ACC112 (cell line): ENCODE results near the gene RELN.
A peak's percentile ranks its signal among the peaks of the same experiment; 100 is the strongest.

Experiments used
- H2AFZ ChIP-seq: fragments of 200-600 bp; sonication (generic); one replicate; pipeline ENCODE4 v1.6.0; 2017; ENCODE audit warnings: antibody characterized with exemption, low read length; ENCODE audit not compliant: unreplicated experiment
- H3K27ac ChIP-seq: fragments of 200-600 bp; sonication (generic); 2 replicates; pipeline ENCODE4 v1.5.1; 2014; ENCODE audit warnings: low read depth, mild to moderate bottlenecking, antibody characterized with exemption, low read length, moderate library complexity
- H3K27me3 ChIP-seq: fragments of 200-600 bp; sonication (generic); 2 replicates; pipeline ENCODE4 v1.6.1; 2014; ENCODE audit warnings: mild to moderate bottlenecking, antibody characterized with exemption, low read length, moderate library complexity, mixed read lengths; ENCODE audit not compliant: insufficient read depth
- H3K36me3 ChIP-seq: fragments of 200-600 bp; sonication (generic); 2 replicates; pipeline ENCODE4 v1.6.1; 2016; ENCODE audit warnings: mild to moderate bottlenecking, antibody characterized with exemption, low read length, moderate library complexity, mixed read lengths; ENCODE audit not compliant: insufficient read depth
- H3K4me1 ChIP-seq: fragments of 200-600 bp; sonication (generic); one replicate; pipeline ENCODE4 v1.6.1; 2016; ENCODE audit warnings: low read length, mixed read lengths; ENCODE audit not compliant: insufficient read depth, unreplicated experiment, control insufficient read depth
- H3K4me3 ChIP-seq: fragments of 200-600 bp; sonication (generic); 2 replicates; pipeline ENCODE4 v1.5.1; 2014; ENCODE audit warnings: mild to moderate bottlenecking, low read depth, low read length
- H3K79me2 ChIP-seq: fragments of 200-600 bp; sonication (generic); one replicate; pipeline ENCODE4 v1.6.0; 2016; ENCODE audit warnings: low read length; ENCODE audit not compliant: control insufficient read depth, unreplicated experiment, insufficient read depth

RELN gene

DNA sequence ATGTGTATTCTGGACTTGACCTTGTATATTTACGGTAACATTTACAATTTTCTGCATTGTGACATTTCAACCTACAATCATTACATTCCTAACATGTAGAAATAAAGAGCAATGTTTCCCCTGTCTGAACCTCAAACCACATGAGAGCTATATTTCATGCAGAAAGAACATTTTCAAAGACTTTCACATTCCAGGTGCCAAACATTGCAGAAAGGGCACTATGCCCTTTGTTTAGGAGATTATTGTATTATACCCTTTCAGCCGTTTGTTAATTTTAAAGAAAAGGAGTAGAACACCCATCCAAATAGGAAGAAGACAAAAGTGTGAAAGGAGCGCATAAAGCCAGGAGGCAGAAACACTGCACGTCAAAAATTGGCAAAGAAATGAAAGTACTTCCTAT is 260.4 kb downstream of the RELN start:
- Histone ChIP-seq H3K27me3 (no peaks in the 10 kb centered on the region), H3K4me3 (no peak overlapping the region; the same call in 1 of the 2 replicates), H2AFZ (peak overlapping the region; percentile 8), H3K27ac (no peak overlapping the region), H3K4me1 (peaks cover 1% of the 10 kb centered on the region), H3K79me2 (no peaks in the 10 kb centered on the region), H3K36me3 (no peaks in the 10 kb centered on the region)

- Histone ChIP-seq H3K79me2 (no peaks in the 10 kb centered on the region), H2AFZ (no peak overlapping the region)
Observed at GRCh38 chr7:103727982-103728610, 261.4 kb downstream of the RELN start.

GRCh38 chr7:103719070-103719469 is 270.4 kb downstream of the RELN start:
- no peaks in the 10 kb centered on the region for H3K27me3 ChIP-seq
- no peak overlapping the region for H3K4me3 ChIP-seq
- peaks cover 20% of the 10 kb centered on the region for H3K4me1 ChIP-seq
- peak overlapping the region; percentile 49 for H3K27ac ChIP-seq
- H2AFZ ChIP-seq, result peak overlapping the region; percentile 72
- no peaks in the 10 kb centered on the region for H3K36me3 ChIP-seq
- no peaks in the 10 kb centered on the region for H3K79me2 ChIP-seq

More at GRCh38 chr7:103727982-103728610, 261.4 kb downstream of the RELN start:
- H3K36me3 ChIP-seq, result no peaks in the 10 kb centered on the region
- no peak overlapping the region for H3K4me3 ChIP-seq
- no peaks in the 10 kb centered on the region for H3K4me1 ChIP-seq
- H3K27me3 ChIP-seq, result no peaks in the 10 kb centered on the region
- H3K27ac ChIP-seq, result no peak overlapping the region

DNA sequence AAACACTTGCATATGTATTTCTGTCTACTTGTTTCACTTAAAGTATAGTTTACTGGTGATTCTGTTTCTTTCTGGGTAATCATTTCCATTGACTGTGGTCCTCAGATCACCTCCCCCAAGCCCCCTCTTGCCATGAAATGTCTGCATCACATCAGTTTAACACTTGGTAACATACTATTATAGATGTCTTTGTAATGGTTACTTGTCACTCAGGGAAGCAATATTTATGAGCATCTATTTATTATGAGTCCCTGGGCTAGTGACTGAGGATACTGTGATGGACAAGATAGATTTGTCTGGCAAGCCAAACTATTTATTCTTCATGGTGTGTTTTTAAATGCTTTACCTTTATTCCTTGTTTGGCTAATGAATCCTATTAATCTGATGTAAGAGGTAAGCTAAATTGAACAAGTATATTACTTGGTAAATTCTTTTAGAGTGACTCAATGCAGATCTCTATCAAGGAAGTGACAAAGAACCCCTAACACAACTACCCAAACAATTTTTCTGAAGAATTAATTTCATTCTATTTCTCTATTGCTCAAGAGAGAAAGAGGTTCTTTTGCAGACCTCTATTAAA is 270.9 kb downstream of the RELN start:
- H3K36me3 ChIP-seq, result no peaks in the 10 kb centered on the region
- H3K27ac ChIP-seq, result peak overlapping the region; percentile 29
- H2AFZ ChIP-seq, result no peak overlapping the region
- no peaks in the 10 kb centered on the region for H3K27me3 ChIP-seq
- no peaks in the 10 kb centered on the region for H3K79me2 ChIP-seq
- no peak overlapping the region for H3K4me3 ChIP-seq
- H3K4me1 ChIP-seq, result peaks cover 23% of the 10 kb centered on the region

DNA sequence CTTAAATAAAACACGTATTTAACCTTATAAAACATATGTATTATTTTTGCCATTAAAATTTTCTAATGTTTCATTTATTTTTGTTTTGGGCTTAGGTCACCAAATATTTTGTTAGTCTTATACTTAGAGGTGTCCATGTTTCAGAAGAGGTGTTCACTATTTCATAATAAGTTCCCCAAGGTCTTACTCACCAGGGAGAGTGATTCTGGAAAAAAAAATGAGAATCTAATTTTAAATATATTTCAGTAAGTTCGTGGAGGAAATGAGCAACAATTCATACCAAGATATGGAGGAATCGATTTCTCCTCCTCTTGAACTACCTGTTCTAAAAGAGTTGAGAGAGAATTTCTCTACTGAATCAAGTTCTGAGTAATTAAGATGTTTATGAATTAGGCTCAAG is 271.9 kb downstream of the RELN start:
- H3K27ac ChIP-seq, result peak overlapping the region; percentile 29
- peaks cover 33% of the 10 kb centered on the region for H3K4me1 ChIP-seq
- peak overlapping the region; percentile 17 for H2AFZ ChIP-seq
- no peaks in the 10 kb centered on the region for H3K27me3 ChIP-seq
- no peaks in the 10 kb centered on the region for H3K36me3 ChIP-seq
- no peak overlapping the region for H3K4me3 ChIP-seq
- H3K79me2 ChIP-seq, result no peaks in the 10 kb centered on the region

- Histone ChIP-seq H3K36me3 (no peaks in the 10 kb centered on the region), H3K4me1 (peaks cover 41% of the 10 kb centered on the region), H3K27ac (no peak overlapping the region), H2AFZ (no peak overlapping the region), H3K4me3 (no peak overlapping the region), H3K79me2 (no peaks in the 10 kb centered on the region), H3K27me3 (no peaks in the 10 kb centered on the region)
Observed at GRCh38 chr7:103715376-103716120, 273.9 kb downstream of the RELN start.

- Histone ChIP-seq H3K27me3 (no peaks in the 10 kb centered on the region), H3K4me3 (no peak overlapping the region), H3K4me1 (peaks cover 46% of the 10 kb centered on the region), H3K27ac (no peak overlapping the region), H3K79me2 (no peaks in the 10 kb centered on the region), H2AFZ (no peak overlapping the region), H3K36me3 (no peaks in the 10 kb centered on the region)
Observed at GRCh38 chr7:103714376-103714927, 275.0 kb downstream of the RELN start.

DNA sequence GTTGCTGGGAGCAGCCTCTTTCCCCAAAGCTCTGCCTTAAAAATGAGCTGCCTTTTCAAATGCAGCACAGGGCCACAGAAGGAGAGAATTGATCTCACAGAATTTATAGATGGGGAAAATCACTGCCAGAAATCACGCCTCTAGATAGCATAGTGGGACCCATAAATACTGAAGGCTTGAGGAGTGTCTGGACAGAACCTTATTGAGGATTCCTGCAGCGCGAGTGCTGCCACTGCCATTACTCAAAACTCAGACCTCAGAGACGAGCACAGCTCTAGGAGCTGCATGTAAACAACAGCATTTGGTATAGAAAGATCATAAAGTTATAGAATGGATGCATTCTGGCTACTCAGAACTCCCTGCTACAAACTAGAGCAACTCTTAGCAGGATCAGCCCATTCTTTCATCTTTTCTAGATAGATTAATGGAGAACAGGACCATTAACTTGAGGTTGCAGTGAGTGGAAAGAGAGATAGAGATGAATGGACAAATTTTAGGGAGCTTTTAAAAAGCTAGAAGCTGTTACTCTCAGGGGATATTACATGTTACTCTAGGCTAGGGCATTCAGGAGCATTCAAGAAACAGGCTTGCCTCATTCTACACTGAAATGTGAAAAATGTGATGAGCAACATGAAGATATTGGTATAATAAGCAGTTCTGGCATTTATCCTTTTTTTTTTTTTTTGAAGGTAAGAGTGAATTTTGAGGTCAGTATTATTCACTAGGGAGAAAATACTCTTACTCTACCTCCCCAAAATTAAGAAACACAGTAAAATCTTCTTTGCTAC is 276.3 kb downstream of the RELN start:
- Histone ChIP-seq H3K79me2 (no peaks in the 10 kb centered on the region), H3K36me3 (no peaks in the 10 kb centered on the region), H2AFZ (no peak overlapping the region), H3K27ac (peak overlapping the region; percentile 23; the same call in 1 of the 2 replicates), H3K4me3 (no peak overlapping the region), H3K4me1 (peaks cover 35% of the 10 kb centered on the region), H3K27me3 (no peaks in the 10 kb centered on the region)

- Histone ChIP-seq H3K4me3 (no peak overlapping the region), H3K79me2 (no peaks in the 10 kb centered on the region), H3K27ac (peak overlapping the region; percentile 61), H3K4me1 (peaks cover 27% of the 10 kb centered on the region), H2AFZ (no peak overlapping the region), H3K27me3 (no peaks in the 10 kb centered on the region), H3K36me3 (no peaks in the 10 kb centered on the region)
Observed at GRCh38 chr7:103711413-103711812, 278.0 kb downstream of the RELN start.

GRCh38 chr7:103710247-103710646 is 279.2 kb downstream of the RELN start:
- Histone ChIP-seq H3K79me2 (no peaks in the 10 kb centered on the region), H2AFZ (peak overlapping the region; percentile 93), H3K36me3 (no peaks in the 10 kb centered on the region), H3K27ac (peak overlapping the region; percentile 73), H3K27me3 (no peaks in the 10 kb centered on the region), H3K4me3 (peak overlapping the region; percentile 64), H3K4me1 (peaks cover 27% of the 10 kb centered on the region)
